Stimulated activated CD8-positive, alpha-beta memory T cell treated with anti-CD3 and anti-CD28 coated beads, Interleukin-15, amount 100 ng/mL, for 48 hours (primary cell): Measurements from ENCODE around the gene GRB2.
"Not testable (repeated sequence)": the region's sequence is repeated elsewhere in the genome, so short reads cannot be mapped to it uniquely, and the experiment has no call there.

Experiments used
- DNase-seq, 2 donors: peaks; one replicate each; pipeline ENCODE4 v3.0.0-alpha.2; 2020; ENCODE audit warnings: low read depth in 2 of 2

GRB2 gene

DNA sequence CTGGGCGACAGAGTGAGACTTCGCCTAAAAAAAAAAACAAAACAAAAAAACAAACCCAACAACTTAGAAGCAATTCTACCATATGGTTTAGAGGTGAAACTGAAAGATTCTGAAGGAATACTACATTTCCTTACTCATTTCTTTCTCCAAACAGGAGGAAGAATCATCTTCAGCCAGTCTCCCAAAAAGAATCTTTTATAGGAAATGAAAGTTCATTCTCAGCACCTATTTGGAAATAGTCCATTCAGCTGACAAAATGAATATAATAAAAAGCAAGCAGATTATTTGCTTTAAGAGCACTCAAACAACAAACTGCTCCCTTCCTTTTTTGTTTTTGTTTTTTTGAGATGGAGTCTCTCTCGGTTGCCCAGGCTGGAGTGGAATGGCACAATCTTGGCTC, 17.7 kb downstream of the GRB2 start:
- no peak for DNase-seq

DNA sequence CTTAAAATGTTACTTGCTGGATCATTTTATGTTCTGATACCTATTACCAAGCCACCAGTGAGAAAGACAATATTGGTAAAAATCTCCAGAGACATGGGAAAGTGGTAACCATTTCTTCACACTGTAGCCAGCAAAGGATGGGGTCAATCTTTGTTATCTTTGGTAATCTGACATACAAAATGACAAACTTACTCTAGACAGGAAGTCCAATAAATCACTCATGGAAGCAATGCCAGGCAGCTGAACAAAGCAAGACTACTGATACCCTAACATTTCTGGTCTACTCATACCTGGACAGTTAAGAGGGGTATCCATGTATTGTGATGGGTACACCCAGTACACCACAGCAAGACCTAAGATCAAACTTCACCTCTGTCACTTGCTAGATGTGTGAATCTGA, 19.0 kb downstream of the GRB2 start:
- DNase-seq, result no peak

DNA sequence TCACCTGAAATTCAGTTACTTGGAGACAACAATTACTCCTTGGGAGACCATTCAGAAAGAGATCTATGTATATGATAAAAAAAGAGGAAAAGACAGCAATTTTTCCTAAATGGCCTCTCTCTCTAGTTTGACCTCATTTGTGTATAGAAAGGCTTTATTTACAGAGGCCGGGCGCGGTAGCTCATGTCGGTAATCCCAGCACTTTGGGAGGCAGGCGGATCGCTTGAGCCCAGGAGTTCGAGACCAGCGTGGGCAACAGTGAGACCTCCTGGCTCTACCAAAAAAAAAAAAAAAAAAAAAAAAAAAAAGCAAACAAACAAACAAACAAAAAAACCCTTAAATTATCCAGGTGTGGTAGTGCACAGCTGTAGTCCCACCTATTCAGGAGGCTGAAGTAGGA, 20.7 kb downstream of the GRB2 start:
- no peak for DNase-seq

DNA sequence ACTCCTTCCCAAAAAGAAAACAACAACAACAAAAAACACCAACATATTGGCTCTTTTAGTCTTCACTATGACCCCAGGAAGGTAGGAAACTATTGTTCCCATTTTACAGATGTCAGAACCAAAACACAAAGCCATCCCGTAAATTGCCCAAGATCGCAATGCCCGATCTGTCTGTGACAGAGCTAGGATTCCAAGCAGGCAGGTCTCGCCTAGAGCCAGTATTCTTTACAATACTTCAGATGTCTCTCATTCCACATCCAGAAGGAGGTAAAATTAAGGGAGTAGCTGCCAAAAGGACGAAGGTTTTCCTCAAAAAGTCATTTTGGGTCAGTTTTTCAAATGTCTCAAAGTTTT, 21.7 kb downstream of the GRB2 start:
- no peak for DNase-seq

DNA sequence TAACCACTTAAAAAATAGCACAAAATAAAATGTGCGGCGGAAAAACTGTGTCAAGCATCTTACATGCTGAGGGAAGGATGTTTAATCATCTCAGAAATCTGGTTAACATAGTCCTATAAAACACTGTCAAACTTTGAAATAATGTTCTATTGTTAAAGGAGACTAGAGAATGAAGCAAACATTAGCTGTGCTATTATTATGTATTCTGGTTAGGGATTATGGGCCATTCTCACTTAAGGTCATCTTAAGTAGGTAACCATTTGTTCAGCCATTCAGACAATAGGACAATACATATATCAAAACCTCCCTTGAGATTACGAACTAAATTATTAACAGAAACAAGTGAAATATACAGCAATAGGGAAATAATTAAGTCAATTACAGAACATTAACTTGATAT, 24.7 kb downstream of the GRB2 start:
- DNase-seq, result no peak

DNA sequence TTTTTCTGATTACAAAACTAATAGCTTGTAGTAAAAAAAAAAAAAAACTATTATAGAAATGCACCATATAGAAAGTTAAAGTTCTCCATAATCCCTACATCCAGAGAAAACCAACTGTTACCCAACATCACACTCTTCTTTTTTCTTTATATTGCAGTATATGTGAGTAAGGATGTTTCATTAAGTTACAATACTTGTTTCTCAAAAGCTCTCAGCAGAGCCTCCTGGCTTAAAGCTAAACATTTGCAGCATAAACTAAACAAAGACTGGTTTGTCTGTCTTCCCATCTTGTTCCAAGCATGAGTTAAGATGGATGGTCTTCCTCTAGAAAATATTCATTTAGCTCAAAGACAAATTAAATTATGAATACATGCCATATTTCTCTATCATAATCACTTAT, 25.2 kb downstream of the GRB2 start:
- DNase-seq, result no peak

DNA sequence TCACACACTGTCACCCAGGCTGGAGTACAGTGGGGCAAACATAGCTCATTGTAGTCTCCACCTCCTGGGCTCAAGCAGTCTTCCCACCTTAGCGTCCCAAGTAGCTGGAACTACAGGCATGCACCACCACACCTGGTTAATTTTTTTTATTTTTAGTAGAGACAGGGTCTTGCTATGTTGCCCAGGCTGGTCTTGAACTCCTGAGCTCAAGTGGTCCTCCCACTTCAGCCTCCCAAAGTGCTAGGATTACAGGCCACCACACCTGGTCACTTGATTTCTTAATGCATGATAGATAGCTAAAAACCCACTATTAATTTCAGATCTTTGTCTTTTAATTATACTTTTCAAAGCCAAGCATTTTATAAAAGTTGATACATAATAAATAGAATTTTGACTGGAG, 26.1 kb downstream of the GRB2 start:
- not testable (repeated sequence) for DNase-seq

DNA sequence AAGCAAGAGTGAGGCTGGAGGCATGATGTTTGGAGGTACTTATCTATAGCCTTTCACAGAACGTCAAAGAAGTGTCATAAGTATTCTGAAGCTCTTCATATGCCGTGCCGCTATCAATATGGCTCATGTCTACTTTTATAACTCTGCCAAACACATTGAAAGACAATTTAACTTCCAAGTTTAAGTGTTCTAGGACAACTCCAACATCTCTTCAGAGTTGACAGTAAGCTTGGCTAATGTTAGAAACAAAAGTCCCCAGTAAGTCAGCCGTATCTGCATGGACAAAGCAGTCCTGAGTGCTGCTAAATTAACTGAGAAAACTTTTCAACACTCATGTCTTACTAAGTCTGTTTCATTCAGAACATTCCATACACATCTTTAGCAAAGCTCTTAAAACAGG, 32.2 kb downstream of the GRB2 start:
- DNase-seq, result no peak

DNA sequence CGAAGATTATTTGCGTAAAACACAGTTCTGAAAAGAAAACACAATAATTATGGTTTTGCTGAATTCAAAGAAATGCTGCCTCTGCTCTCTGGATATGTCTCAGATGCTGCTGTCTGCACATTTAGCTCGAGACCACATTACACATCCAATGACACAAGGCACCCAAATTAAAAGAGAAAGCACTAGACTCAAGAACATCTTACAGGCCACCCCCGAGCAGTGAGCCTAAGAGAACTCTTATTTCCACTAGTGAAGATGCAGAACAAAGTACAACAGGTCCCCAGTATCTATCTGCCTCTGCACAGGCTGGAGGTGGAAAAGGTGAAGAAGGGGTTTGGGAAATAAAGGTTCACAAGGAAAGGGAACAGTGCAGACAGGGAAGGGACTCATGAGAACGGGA, 33.5 kb downstream of the GRB2 start:
- no peak for DNase-seq

DNA sequence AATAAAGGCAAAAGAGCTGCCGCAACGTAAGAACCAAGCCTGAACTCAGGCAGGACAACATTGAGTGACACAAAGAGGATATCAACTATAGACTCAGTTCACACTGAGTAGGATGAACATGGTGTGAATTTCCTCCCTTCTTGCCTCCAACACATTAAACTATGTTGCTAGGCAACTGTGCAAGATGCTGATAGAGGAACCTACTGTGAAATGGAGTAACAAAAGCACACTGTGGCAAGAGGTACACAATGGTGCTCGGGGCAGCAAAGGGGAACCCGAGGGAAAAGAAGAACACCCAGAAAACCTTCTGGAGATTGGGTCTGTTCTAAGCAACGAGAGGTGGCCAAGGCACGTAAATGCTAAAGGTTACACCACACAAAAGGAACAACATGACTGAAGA, 34.1 kb downstream of the GRB2 start:
- DNase-seq, result no peak

DNA sequence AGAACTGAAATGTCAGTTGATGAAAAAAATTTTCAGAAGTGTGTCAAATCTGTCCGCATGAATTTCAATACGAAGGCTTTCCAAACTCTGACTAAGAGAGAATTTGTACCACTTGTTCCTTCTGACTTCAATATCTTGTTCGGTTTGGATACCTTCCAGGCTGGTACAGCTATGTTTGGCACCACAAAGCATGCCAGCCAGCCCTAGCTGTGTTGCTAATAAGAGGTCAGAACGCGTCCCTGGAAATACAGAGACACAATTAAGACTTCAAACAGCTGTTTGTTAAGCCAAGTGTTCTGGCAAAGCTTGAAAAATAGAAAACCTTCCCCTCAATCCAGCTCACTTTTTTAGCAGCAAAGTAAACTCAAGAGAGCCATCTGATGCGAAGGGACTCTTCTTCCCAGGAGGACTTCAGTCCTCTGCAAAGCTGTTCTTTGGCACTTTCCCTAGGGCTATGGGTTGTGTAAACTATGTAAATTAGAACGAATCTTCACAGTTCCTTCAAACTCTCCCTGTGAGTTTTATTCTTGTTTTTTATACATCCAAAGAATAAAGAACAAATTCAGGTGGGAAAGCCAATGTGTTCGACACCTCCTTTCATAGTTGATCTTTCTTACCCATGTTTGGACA, 35.1 kb downstream of the GRB2 start:
- no peak for DNase-seq

DNA sequence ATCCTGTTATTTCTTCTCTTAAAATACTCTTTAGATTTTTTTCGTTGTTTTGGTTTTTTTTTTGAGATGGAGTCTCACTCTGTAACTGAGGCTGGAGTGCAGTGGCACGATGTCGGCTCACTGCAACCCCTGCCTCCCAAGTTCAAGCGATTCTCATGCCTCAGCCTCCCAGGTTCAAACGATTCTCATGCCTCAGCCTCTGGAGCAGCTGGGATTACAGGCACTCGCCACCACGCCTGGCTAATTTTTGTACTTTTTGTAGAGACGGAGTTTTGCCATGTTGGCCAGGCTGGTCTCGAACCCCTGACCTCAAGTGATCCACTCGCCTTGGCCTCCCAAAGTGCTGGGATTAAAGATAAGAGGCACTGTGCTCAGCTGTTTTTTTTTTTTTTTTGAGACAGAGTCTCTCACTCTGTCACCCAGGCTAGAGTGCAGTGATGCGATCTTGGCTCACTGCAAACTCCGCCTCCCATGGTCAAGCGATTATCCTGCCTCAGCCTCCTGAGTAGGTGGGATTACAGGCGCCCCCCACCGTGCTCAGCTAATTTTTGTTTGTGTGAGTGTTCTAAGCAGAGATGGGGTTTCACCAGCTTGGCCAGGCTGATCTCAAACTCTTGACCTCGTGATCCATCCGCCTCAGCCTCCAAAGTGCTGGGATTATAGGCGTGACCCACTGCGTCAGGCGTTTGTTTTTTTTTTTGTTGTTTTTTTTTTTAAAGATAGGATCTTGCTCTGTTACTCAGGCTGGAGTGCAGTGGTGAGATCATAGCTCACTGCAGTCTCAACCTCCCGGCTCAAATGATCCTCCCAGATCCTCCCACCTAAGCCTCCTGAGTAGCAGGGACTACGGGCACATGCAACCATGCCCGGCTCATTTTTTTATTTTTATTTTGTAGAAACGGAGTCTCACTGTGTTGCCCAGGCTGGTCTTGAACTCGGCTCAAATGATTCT, 37.4 kb downstream of the GRB2 start:
- DNase-seq, result not testable (repeated sequence)

DNA sequence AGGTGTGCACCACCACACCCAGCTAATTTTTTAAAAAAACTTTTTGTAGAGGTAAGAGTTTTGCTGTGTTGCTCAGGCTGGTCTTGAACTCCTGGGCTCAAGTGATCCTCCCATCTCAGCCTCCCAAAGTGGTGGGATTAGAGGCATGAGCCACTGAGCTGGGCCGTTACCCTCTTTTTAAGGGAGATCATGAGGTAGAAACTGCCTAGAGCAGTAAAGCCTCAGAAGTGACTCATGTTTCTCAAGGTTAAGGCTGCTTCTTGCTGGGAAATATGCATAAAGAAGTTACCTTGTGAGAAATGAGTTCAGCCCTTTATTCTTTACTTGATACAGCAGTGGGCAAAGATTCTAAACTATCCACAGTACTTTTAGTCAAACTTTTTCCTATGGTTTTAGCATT, 38.2 kb downstream of the GRB2 start:
- DNase-seq, result no peak

DNA sequence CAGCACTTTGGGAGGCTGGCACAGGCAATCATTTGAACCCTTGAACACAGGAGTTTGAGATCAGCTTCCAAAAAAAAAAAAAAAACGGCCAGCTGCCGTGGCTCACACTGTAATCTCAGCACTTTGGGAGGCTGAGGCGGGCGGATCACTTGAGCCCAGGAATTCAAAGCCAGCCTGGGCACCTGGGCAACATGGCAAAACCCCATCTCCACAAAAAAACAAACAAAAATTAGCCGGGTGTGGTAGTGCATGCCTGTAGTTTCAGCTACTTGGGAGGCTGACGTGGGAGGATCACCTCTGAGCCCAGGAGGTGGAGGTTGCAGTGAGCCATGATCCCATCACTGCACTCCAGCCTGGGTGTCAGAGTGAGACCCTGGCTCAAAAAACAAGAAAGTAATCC, 39.0 kb downstream of the GRB2 start:
- DNase-seq, result no peak

DNA sequence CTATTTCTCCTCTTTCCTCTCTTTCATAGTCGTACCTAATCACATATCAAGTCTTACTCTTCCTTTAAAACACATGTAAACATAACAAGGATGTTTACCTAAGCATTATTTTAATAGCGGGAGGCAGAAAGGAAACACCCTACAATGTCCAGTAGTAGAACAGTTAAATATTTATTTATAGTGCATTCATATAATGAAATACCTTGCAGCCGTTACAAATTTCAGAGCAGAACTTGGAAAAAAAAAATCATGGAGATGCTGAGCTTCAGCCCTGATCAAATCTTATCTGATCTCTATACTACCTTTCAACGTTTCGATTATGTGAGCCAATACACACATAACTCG, 39.6 kb downstream of the GRB2 start:
- no peak for DNase-seq

DNA sequence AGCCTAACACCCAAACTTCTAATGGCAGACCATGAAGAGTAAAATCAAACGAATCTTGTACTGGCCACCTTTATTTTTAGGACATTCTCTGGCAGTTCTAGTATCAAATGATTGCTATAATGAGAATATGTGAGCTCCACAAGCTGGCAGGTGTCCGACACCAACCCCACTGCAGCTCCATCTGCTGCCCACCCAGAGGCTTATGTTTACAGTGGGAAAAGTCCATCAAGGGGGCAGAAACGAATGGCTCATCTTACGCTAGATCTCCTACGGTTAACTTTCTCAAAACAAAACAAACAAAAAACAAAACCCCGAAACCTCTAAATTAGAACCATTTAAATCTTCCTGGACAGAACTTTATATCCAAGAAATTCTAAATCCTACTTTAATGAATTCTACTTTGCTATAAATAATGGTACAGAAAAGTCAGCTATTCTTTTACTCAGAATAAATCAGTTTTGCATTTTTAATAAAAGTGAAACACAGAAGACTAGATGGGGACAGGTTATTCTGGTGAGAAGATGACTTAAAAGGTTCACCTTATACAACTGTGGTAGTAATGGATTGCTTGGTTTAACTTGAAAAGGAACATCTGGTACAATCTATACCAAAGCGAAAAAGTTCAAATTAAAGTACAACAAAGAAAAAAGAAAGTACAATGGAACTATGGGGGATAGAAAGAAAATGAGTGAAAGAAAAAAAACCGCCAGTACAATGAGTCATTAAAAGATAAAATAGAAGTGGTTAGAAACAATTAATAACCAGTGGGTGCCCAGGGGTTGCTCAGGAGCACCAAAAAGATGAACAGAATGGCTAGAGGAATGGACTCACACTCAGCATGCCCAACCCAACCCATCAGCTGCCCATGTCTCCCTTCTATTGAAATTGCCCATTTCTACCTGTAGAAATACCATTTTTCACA, 40.2 kb downstream of the GRB2 start:
- no peak for DNase-seq

DNA sequence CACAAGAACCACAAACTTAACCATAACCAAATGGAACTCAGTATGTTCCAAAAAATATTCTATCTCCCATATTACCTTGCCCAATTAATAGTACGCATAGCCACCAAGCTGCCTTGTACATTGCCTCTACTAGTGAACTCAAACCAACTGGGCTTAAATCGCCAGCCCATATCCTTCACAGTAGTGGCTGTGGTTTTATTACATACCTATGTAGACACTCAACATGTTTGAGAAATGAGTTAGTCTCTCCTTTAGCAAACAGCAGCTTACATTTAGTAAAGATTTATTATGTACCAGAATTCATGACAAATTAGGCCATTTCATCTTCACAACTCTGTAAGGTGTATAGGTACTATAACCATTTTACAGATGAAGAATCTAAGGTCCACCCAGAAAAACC, 41.4 kb downstream of the GRB2 start:
- no peak for DNase-seq

DNA sequence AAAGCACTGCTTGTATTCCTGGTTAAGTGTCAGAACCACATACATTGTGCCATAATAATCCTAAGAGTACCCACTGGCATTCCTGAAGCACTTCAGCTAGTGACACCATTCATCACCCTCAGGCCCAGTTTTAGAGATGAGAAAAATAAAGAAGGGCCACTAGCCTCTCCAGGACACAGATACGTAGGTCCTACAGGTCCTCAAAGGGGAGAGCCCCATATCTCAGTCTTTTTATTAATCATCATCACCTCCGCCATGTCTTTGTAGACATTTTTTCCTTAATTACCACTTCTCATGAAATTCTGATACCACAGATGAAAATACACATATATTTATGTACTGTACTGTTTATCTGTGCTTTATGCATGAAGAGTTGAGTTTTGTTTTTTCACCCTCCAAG, 43.5 kb downstream of the GRB2 start:
- DNase-seq, result no peak

DNA sequence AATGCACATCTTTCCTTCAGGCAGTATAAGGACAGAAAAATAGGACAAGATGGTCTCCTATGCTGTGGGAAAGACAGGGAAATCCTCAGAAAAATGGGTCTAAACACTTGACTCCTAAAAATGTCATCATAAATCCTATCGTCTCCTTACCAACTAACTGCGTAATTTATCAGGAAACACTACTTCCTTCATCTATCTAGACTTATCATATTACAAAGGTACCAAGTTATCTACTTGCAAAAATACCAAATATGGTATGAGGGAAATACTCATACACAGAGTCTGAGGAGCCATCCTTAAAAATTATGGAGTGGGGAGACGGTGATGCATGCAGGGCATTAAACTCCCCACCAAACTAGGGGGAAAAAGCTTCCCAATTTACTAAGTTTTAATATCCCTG, 44.1 kb downstream of the GRB2 start:
- no peak for DNase-seq

DNA sequence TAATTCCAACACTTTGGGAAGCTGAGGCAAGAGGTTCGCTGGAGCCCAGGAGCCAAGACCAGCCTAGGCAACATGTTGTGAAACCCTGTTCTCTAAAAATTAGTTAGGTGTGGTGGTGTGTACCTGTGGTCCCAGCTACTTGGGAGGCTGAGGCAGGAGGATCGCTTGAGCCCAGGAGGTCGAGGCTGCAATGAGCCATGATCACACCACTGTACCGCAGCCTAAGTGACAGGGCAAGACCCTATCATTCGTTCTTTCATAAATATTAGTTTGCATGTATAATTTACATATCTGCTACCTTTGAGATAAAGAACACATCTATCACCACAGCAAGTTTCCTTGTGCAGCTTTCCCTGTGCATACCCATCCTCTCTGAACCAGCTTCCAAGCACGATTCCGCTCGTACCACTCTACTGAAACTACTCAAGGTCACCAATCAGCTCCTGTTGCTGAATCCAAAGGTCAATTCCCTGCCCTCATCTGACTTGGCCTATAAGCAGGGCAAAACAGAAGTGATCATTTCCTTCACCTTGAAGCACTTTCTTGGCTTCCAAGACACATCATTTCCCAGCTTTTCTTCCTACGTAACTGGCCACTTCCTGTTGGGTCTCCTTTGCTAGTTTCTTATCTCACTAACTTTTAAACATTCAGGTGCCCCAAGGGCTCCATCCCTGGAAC, 49.1 kb downstream of the GRB2 start:
- no peak for DNase-seq

DNA sequence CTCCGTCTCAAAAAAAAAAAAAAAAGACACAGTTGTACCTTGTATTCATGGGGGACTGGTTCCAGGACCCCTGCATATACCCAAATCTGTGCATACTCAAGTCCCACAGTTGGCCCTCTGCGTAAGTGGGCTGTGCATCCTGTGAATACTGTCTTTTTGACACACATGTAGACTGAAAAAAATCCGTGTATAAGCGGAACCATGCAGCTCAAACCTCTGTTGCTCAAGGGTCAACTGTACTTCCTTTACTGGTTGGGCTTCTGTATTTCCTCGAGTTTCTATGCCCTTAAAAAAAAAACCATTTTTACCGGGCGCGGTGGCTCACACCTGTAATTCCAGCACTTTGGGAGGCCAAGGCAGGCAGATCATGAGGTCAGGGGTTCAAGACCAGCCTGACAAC, 52.3 kb downstream of the GRB2 start:
- no peak for DNase-seq

DNA sequence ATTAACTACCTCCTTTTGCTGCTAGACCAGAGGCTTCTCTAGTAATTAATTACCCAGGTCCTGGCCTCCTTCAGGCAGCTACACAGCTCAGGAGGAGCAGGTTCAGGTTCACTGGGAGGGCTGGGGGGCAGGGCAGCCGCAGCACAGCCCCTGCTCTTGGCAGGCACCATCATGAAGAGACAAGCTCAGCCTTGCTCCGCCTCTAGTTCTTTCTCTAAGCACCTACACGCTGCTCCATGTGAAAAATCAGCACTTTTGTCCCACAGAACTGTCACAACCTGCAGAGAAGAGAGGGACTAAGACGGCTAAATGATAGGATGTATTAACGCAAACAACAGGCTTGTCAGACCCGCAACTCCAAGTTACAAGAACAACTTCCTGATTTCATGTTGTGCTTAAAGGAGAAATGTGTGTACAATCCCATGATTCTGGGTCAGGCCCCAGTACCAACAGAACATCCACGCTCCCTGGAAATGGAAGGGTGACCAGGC, 53.4 kb downstream of the GRB2 start:
- no peak for DNase-seq
